Measurements from ENCODE around the gene MORN5.

Gene MORN5

DNA sequence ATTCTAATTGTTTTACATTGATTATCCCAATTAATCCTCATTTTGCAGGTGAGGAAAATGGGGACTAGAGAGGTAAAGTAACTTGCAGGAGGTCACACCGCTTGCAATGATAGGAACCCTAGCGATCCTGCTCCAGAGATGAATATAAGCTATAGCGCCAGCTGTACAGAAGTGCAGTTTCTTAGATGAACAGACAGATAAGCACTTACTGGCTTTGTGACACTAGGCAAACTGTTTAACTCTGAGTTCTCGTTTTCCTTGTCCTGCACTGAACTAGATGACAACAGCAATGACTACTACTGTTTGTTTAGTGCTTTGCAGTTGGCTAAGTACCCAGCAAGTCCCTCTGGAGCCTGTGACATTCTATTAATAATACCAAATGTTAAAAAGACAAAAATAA lies 57.9 kb downstream of the MORN5 start:
- DNase-seq = no peak

- no peak for DNase-seq
Measured at GRCh38 chr9:122218071-122218934, 58.6 kb downstream of the MORN5 start.

DNA sequence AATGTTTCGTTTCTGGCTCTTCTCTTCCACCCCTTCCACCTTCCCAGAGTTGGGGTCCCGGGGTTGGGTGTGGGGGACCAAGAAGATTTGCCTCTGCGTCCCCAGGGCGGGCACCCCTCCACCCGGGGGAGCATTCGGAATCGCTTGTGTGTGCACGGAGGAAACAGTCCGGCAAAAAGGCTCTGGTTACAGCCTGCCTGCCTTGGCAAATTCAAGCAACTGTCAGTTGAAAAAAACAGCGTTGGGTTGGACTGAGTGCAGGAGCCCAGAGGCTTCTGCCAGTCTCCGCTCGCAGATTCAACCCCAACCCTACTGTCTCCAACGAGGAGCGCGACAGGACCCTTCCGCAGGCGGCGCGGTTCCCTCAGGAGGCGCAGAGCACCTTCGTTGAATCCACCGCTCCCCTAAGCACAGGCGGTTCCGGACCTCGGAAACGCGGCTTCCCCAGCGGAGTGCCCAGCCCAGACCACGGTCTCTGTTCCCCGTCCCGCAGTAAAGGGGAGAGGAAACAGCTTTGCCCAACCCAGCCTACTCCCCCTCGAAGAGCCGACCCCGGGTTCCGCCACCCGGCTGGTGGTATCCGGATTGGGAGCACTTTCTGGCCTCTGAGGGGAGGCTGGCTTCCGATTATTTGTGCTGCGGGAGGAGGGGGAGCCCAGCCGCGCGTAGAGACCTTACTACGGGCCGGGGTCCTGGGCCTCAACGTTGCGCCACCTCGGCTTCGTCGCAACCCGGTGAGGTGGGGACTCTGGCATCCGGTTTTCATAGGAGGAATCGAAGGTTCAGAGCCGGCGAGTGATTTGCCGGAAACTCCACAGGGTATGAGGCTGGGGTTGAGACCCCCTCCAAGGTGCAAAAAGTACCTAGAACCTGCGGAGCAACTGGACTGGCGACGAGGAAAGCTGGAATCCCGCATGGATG lies 59.5 kb downstream of the MORN5 start:
- DNase-seq = no peak

GRCh38 chr9:122219856-122220672 lies 60.4 kb downstream of the MORN5 start:
- DNase-seq = no peak

DNA sequence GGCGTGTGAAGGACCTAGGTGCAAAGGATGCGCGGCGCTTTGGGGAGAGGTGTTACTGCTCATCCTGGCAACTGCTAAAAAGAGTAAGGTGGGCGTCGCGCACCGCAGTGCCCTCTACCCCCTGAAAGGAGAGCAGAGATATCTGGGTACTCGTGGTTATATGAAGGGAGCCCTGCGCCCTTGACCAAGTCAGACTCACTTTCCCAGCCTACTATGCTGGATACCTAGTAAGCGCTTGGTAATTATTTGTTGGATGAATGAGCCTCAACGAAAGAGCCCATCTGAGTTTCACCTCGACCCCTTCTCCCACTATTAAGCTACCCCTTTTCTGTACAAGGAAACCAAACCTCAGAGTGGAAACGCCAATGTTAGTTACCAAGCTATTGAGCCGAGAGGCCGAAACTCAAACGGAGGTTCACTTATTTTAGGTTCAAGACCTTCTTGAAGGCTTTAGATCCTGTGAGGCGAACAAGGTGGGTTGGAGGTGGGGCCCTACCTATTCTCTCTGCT lies 61.0 kb downstream of the MORN5 start:
- no peak for DNase-seq

- DNase-seq = no peak
Measured at GRCh38 chr9:122221183-122221811, 61.6 kb downstream of the MORN5 start.

DNA sequence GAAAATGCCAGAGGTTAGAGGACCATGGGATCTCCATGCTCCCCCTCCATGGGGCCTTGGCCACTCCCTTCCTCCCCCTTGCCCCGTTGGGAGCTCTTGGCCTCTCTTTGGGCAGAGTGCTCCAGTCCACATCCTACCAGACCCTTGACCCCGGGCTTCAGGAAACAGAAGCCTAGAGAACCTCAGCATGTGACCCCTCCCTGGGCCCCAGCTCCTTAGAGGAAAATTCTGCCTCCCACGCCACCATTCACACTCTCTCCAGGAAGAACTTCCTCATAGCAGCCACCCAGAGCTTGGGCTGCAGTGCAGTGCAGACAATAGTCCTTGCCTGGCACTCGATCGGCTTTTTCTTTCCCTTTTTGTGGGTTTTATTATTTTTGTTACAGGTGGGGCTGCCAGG lies 63.1 kb downstream of the MORN5 start:
- DNase-seq = no peak

DNA sequence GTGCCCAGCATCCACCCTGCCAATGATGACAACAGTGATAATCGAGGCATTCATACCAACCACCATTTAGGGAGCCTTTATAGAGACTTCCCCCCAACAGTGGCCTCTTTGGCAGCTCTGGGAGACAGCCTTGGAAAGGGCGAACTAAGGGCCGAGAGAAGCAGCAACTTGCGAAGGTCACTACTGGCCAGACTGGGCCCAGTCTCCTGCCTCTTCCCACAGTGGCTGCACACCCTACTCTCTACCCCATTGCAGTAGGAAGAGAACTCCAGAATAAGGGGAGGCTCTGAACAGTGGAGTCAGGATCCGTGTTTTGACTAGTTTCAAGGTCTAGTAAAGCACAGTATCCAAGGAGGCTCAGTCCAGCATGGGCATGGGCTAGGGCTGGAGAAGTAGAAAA lies 63.7 kb downstream of the MORN5 start:
- DNase-seq = no peak

- no peak for DNase-seq
Measured at GRCh38 chr9:122225312-122226141, 65.8 kb downstream of the MORN5 start.

- no peak for DNase-seq
Measured at GRCh38 chr9:122226142-122226757, 66.5 kb downstream of the MORN5 start.

GRCh38 chr9:122226758-122227574 lies 67.3 kb downstream of the MORN5 start:
- DNase-seq = no peak

DNA sequence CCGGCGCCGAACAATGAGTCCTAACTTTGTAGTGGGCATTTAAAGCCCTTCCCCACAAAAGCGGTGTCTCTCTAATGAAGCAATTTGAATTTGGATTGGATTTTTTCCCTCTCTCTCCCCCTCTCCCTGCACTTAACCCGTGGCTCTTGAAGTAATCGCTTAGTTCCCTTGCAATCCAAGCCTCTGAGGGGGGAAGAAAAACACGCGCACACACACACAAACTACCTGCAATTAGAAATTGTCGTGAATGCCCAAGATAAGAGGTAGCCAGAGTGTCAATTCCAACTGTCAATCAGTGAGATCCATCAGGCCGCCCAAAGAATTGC lies 67.8 kb downstream of the MORN5 start:
- no peak for DNase-seq

DNA sequence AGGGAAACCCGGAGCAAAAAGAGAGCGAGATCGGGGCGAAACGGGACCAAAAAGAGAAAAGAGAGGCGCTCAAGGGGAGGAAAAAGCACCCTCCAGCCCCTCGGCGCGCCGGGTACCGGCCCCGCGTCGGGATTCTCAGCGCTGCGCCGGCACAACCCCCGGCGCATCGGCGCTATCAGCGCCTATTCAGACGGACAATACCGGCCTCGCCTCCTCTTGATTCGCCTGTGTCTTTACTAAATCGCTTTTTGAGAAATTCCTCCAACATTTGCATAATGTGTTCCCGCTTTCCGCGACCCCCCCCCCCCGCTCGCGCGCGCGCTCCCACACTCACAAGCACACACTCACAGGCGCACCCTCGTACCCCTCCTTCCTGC lies 68.5 kb downstream of the MORN5 start:
- DNase-seq = no peak

GRCh38 chr9:122228568-122229484 lies 69.1 kb downstream of the MORN5 start, which contains the start of gene LHX6:
LHX6 (minus strand) TSS chr9:122228957; CDS start chr9:122228740, 217 bp downstream.
- no peak for DNase-seq

- no peak for DNase-seq
Measured at GRCh38 chr9:122229485-122229837, 69.8 kb downstream of the MORN5 start.

- DNase-seq = no peak
Measured at GRCh38 chr9:122232796-122233306, 73.1 kb downstream of the MORN5 start.

- no peak for DNase-seq
Measured at GRCh38 chr9:122234022-122234748, 74.5 kb downstream of the MORN5 start.

DNA sequence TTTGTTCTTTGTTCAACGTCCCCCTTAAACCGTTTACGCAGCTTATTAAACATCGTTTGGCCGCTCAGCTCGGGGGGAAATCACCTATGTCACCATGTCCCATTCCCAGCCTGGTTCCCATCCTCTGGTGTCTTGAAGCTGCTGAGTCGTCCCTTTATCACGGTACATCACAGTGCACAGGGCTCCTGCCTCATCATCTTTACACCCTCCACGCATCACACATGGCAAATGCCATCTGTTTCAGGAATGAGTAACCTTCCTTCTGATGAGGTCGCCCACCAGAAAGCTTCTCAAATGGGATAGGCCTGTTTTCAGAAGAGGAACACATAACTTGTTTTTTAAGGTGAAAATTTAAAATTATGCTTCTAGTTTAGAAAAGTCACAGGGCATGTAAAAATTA lies 77.0 kb downstream of the MORN5 start:
- no peak for DNase-seq
